Kidney glomerular epithelial cell (primary cell): ENCODE measurements around the gene STRAP.
"Not testable (repeated sequence)": the region's sequence is repeated elsewhere in the genome, so short reads cannot be mapped to it uniquely, and the experiment has no call there.

Experiments used
- DNase-seq: peaks from one replicate; lab custom pipeline; 2025; lab: John Stamatoyannopoulos, UW

STRAP gene

GRCh38 chr12:15873556-15873955 lies 8.6 kb upstream of the STRAP start:
- no peak for DNase-seq

DNA sequence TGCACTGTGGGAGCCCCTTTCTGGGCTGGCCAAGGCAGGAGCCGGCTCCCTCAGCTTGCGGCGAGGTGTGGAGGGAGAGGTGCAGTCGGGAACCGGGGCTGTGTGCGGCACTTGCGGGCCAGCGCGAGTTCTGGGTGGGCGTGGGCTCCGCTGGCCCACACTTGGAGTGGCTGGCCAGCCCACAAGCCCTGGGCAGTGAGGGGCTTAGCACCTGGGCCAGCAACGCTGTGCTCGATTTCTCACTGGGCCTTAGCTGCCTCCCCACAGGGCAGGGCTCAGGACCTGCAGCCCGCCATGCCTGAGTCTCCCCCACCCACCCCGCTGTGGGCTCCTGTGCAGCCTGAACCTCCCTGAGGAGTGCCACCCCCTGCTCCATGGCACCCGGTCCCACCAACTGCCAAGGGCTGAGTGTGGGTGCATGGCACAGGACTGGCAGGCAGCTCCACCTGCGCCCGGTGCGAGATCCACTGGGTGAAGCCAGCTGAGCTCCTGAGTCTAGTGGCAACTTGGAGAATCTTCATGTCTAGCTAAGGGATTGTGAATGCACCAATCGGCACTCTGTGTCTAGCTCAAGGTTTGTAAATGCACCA lies 7.5 kb upstream of the STRAP start:
- DNase-seq, result not testable (repeated sequence)

GRCh38 chr12:15875863-15876262 lies 6.3 kb upstream of the STRAP start:
- no peak for DNase-seq

DNA sequence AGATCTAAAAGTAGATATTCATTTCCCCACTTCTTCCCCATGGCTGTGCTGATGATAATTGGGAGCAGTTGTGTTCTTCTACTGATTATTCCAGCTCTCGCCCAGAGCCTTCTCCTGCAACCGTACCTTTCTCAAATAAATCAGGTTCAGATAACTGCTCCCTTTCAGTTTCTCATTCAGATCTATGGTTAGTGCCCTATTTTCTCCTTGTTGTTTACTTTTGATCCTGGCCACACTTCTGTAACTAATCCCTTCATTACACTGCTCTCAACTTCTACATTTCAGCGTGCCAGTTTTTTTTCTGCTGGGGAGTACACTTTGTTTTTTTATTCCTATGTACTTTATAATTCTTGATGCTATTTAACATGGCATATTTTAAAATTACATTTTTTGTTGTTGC lies 2.8 kb upstream of the STRAP start:
- no peak for DNase-seq

DNA sequence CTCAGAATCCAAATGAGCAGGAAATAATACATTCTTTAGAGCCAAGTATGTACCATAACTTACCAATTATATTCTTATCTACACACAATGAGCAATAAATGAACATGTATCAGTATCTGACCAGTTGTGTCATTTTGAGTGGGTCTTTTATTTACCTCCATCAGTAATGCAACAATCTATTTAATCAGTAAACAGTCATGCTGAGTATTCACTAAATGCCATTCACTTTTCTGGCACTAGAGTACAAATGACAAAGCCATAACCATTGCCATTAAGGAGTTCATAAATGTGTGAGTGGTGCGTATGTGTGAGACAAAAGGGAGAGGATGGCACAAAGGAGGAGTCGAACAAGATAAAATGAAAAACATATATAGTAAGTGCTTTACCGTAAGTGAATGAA lies 1.5 kb upstream of the STRAP start:
- no peak for DNase-seq

- DNase-seq, result no peak
Measured at GRCh38 chr12:15883536-15883935, 1.3 kb downstream of the STRAP start.

- DNase-seq, result no peak
Measured at GRCh38 chr12:15886372-15887042, 4.3 kb downstream of the STRAP start.

GRCh38 chr12:15887043-15887817 lies 5.0 kb downstream of the STRAP start:
- no peak for DNase-seq

GRCh38 chr12:15892645-15893259 lies 10.6 kb downstream of the STRAP start:
- no peak for DNase-seq

GRCh38 chr12:15893260-15893659 lies 11.1 kb downstream of the STRAP start:
- DNase-seq, result no peak

DNA sequence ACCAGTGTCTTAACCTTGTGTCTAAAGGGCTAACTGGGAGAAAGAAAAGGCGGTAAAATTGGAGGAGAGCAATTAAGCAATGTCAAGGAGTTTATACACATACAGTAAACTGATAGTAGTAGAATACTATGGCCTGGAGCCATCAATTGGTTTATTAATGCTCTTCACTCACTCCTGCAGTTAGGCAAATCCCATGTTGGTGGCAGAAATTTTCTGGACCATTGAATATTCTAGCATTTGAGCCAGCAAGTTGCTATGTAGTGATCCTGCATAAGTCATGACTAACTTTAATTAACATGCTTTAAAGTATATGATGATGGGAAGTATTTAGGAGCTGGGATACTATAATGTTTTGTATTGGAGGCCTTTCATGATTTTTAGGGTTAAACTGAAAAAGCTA lies 14.7 kb downstream of the STRAP start:
- no peak for DNase-seq

DNA sequence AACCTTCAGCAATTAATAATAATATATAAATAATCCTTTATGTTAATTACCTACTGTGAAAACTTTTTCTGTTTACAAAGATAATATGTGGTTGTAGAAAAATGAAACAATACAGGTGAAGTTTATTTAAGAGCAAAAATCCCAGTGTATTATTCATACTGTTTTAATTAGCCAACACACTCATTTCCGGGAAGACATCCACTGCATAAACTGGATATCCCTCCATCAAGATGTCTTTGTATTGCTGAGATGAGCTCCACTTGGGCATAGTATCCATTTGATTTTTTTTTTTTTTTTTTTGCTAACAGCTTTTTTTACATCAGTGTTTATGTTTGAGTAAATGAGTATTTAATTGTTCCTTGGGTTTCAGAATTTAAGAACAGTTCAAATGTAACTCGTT lies 15.2 kb downstream of the STRAP start:
- DNase-seq, result no peak

DNA sequence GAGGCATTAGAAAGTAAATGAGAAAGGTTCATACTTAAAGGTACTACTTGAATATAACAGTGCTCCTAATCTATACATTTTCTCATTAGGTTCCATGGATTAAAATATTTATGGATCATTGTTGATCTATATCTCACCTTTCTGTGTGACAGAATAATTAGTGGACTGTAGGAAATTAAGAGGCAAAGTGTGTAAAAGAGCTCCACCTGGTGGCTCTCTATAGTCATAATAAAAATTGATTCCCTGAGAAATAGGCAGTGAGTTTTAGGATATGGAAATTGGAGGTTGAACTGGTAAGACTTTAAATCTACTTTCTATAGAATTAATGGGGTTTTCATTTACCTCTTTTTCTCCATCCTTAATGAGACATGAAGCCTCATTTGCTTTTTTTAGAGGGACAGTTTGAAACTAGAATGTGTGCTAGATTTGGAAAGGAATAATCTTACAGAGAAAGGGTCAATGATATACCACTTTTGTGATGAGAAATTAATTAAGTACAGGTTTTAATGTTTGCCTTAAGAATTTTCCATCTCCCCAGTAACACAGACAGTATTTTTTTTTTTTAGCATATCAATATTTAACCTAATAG lies 17.2 kb downstream of the STRAP start:
- DNase-seq, result peak; percentile 49

GRCh38 chr12:15904378-15904920 lies 22.3 kb downstream of the STRAP start:
- DNase-seq, result no peak

- DNase-seq, result no peak
Measured at GRCh38 chr12:15910468-15910863, 28.3 kb downstream of the STRAP start.

DNA sequence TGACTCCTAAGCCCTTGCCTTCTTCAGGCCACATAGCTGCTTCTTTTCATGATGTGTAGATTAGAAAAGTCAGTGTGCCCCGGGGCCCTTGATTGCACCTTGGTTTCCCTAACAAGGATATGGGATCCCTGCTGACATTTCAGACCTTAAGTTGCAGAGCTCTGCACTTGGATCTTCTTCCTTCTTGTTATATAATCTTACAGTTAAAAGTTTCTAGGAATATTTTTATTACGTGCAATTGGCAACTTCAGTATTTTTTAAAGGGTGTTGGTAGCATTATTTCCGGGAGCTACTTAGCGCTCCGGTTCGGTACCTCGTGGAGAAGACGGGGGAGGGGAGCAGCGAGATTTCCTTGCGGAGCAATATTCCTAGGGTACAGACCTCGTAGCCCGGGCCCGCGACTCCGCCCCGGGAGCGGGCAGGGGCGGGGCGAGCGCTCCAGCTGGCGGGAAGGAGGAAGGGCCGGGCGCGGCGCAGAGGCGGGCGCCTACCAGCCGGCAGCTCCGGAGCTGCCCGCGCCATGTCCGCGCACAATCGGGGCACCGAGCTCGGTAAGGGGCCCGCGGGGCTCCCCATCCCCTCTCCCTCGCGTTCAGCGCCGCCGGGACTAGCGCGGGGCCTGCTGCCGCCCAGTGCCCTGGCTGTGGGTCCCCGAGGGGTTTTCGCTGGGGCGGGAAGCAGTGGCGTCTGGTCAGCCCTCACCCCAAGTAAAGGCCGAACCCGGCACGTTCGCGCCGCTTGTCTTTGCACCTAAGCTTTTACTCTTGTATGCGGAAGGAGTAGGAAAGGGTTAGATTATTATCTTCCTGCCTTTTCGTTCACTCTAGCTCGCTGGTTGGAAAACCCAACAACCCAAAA lies 28.9 kb downstream of the STRAP start, which contains the start of gene DERA:
Gene DERA, plus strand, starts transcription at position 469 of the 858 bp plus-strand sequence. Its CDS starts 52 bp downstream, at position 521.
- DNase-seq, result peak; percentile 66

DNA sequence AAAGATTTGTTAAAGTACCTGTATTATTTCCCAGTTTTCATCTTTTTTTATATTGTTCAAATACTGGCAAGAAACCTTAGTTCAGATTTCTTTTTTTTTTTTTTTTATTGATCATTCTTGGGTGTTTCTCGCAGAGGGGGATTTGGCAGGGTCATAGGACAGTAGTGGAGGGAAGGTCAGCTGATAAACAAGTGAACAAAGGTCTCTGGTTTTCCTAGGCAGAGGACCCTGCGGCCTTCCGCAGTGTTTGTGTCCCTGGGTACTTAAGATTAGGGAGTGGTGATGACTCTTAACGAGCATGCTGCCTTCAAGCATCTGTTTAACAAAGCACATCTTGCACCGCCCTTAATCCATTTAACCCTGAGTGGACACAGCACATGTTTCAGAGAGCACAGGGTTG lies 29.7 kb downstream of the STRAP start:
- DNase-seq, result not testable (repeated sequence)

- DNase-seq, result not testable (repeated sequence)
Measured at GRCh38 chr12:15914131-15914530, 31.9 kb downstream of the STRAP start.

GRCh38 chr12:15918066-15918465 lies 35.9 kb downstream of the STRAP start:
- no peak for DNase-seq

DNA sequence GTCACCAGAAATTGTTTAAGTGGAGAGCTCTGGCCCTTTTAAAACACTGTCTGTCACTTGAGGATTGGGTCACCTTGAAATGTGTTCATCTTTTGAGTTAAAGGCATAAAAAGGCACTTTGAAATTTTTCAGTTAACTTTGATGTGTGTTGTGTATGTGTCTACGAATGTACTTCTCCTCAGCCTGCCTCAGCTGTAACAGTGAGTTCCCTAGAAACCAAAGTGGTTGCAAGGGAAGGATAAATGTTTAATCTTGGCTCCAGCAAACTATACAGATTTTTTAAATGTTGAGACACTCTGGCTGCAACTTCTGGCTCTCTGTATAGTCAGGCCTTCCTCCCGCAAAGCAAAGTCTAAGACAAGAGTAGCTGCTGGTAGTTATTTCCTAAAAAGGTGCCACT lies 37.2 kb downstream of the STRAP start:
- DNase-seq, result no peak

DNA sequence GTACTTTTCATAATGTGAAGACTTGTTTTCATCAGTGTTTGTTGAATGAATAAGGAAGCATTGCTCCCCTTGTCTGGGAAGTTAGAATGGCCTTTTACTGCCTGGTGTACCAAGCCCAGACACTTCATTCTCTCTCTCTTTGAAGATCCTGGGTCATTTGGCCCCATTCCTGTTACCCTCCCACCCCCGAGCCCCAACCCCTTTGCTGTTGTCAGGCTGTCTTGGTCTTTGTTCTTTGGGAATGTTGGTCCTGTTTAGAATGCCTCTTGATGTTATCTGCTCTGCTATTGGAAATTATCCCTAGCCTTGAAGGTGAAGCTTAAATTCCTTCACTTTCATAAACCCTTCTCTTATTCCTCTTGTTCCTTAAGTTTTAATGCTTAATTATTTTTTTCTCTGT lies 42.8 kb downstream of the STRAP start:
- no peak for DNase-seq
